ENCODE data around the gene ANKRD65.
"Not testable (repeated sequence)": the region's sequence is repeated elsewhere in the genome, so short reads cannot be mapped to it uniquely, and the experiment has no call there.

Gene ANKRD65

DNA sequence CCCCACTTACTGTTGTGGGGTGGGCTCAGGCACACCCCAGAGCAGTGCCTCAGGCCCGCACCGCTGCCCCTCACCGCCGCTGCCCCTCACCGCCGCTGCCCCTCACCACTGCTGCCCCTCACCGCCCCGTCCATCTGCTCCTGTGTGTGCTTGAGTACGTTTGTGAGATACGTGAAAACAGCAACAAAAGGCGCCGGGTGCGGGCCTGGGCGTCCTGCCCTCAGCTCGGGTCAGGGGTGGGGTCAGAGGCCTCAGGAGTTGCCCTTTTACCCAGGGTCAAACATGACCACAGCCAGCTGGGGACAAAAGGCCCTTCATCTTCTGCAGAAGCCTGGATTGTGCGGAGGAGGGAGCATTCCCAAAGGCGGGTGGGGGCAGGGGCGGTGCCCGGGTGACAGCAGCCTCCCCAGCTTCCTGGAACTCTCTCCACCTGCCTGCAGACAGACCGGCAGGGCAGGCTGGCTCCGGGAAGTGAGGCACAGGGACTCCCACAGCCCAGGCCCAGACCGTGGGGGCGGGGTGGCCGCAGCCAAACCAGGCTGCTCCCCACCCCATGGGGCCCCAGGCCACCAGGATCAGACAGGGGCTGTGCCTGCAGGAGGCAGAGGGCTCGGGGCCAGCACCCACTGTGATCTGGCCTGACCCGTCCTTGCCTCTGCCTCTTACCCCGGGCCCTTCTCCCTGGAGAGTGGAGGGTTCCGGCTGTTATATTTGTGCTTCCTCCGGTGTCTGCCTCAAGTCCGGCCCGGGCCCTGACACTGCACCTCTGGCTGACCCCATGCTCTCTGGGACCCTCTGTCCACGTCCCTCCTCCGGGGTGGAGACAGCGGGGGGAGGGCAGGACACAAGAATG lies 12.1 kb upstream of the ANKRD65 start:
- Histone ChIP-seq H3K9ac (ENCODE audit: low read length) (peak overlapping the region; percentile 18), H3K36me3 (ENCODE audit: control insufficient read depth, low read depth, low read length) (no peaks in the 10 kb centered on the region), H3K9me3 (ENCODE audit: control insufficient read depth, low read depth, low read length) (no peaks in the 10 kb centered on the region), H3K27me3 (ENCODE audit: control insufficient read depth, insufficient read depth, low read length) (peaks cover 10% of the 10 kb centered on the region), H3K4me1 (ENCODE audit: control insufficient read depth, low read depth, low read length) (peaks cover 48% of the 10 kb centered on the region), H3K27ac (ENCODE audit: low read length) (peak overlapping the region; percentile 62), H3K4me3 (ENCODE audit: low read length) (peak overlapping the region; percentile 60)

DNA sequence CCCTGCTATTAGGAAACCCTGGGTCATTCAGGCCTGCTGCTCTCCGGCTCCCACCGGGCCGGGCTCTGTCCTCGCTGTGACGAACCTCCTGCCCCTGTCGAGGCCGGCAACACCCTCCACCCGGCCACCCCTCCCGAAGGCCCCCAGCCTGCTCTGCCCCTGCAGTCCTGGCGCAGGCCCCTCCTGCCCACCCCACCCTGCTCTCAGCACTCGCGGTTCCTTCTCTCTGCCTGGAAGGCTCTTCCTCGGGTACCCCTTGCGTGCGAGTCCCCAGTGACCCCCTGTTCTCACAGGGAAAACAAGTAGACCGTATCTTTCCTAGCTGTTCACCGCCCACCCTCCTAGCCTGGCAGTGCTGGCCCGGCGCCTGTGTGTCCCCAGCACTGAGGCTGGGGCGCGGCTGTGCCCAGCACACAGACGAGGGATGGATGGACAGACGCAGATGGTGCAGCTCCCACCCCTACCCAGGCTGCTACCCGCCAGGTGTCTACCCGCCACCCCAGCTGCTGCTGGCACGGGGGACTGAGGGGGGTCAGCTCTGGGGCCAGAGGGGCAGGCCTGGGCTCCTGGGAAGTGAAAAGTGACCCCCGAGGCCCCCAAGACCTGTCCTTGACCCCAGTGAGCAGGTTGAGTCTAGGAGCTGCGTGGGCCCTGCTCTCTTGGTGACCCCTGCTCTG lies 11.3 kb upstream of the ANKRD65 start:
- H3K27ac ChIP-seq (ENCODE audit: low read length): no peak overlapping the region
- H3K27me3 ChIP-seq (ENCODE audit: control insufficient read depth, insufficient read depth, low read length): peaks cover 10% of the 10 kb centered on the region
- H3K4me1 ChIP-seq (ENCODE audit: control insufficient read depth, low read depth, low read length): peaks cover 48% of the 10 kb centered on the region
- H3K4me3 ChIP-seq (ENCODE audit: low read length): no peak overlapping the region
- H3K9me3 ChIP-seq (ENCODE audit: control insufficient read depth, low read depth, low read length): no peaks in the 10 kb centered on the region
- H3K36me3 ChIP-seq (ENCODE audit: control insufficient read depth, low read depth, low read length): no peaks in the 10 kb centered on the region
- no peak overlapping the region for H3K9ac ChIP-seq (ENCODE audit: low read length)

DNA sequence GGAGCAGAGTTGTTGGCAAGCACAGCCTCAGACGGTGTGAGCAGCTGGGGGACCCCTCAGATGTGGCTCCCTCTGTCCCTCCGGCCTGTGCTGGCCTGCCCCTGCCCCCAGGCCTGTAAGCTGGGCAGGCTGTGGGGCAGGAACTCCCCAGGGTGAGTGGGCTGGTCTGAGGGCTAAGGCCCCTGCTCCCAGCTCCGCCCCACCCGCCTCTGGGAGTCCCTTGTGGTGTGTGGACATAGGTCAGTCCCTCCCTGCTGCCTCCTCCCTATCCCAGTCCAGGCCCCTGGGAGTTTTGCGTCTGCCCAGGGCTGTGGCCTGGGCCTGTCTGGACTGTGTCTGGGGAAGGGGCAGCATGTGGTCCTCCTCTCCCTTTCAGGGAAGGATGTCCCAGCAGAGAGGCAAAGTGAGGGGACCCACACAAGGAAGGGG lies 10.8 kb upstream of the ANKRD65 start:
- Histone ChIP-seq H3K9me3 (ENCODE audit: control insufficient read depth, low read depth, low read length) (no peaks in the 10 kb centered on the region), H3K4me3 (ENCODE audit: low read length) (no peak overlapping the region), H3K4me1 (ENCODE audit: control insufficient read depth, low read depth, low read length) (peaks cover 48% of the 10 kb centered on the region), H3K36me3 (ENCODE audit: control insufficient read depth, low read depth, low read length) (no peaks in the 10 kb centered on the region), H3K27ac (ENCODE audit: low read length) (no peak overlapping the region), H3K9ac (ENCODE audit: low read length) (no peak overlapping the region), H3K27me3 (ENCODE audit: control insufficient read depth, insufficient read depth, low read length) (peaks cover 10% of the 10 kb centered on the region)

- Histone ChIP-seq H3K27me3 (ENCODE audit: control insufficient read depth, insufficient read depth, low read length) (peaks cover 3% of the 10 kb centered on the region), H3K27ac (ENCODE audit: low read length) (no peak overlapping the region), H3K36me3 (ENCODE audit: control insufficient read depth, low read depth, low read length) (no peaks in the 10 kb centered on the region), H3K4me1 (ENCODE audit: control insufficient read depth, low read depth, low read length) (peaks cover 48% of the 10 kb centered on the region), H3K9me3 (ENCODE audit: control insufficient read depth, low read depth, low read length) (no peaks in the 10 kb centered on the region), H3K4me3 (ENCODE audit: low read length) (no peak overlapping the region), H3K9ac (ENCODE audit: low read length) (no peak overlapping the region)
Measured at GRCh38 chr1:1430992-1431844, 10.1 kb upstream of the ANKRD65 start.

- H3K27me3 ChIP-seq (ENCODE audit: control insufficient read depth, insufficient read depth, low read length): no peaks in the 10 kb centered on the region
- H3K27ac ChIP-seq (ENCODE audit: low read length): no peak overlapping the region
- no peaks in the 10 kb centered on the region for H3K9me3 ChIP-seq (ENCODE audit: control insufficient read depth, low read depth, low read length)
- H3K9ac ChIP-seq (ENCODE audit: low read length): no peak overlapping the region
- H3K36me3 ChIP-seq (ENCODE audit: control insufficient read depth, low read depth, low read length): no peaks in the 10 kb centered on the region
- peaks cover 53% of the 10 kb centered on the region for H3K4me1 ChIP-seq (ENCODE audit: control insufficient read depth, low read depth, low read length)
- H3K4me3 ChIP-seq (ENCODE audit: low read length): no peak overlapping the region
Measured at GRCh38 chr1:1430114-1430982, 9.3 kb upstream of the ANKRD65 start.

GRCh38 chr1:1429671-1430073 lies 8.6 kb upstream of the ANKRD65 start:
- H3K4me3 ChIP-seq (ENCODE audit: low read length): no peak overlapping the region
- no peaks in the 10 kb centered on the region for H3K9me3 ChIP-seq (ENCODE audit: control insufficient read depth, low read depth, low read length)
- H3K27me3 ChIP-seq (ENCODE audit: control insufficient read depth, insufficient read depth, low read length): no peaks in the 10 kb centered on the region
- no peak overlapping the region for H3K27ac ChIP-seq (ENCODE audit: low read length)
- H3K9ac ChIP-seq (ENCODE audit: low read length): no peak overlapping the region
- H3K4me1 ChIP-seq (ENCODE audit: control insufficient read depth, low read depth, low read length): peaks cover 51% of the 10 kb centered on the region
- H3K36me3 ChIP-seq (ENCODE audit: control insufficient read depth, low read depth, low read length): no peaks in the 10 kb centered on the region

- peaks cover 46% of the 10 kb centered on the region for H3K4me1 ChIP-seq (ENCODE audit: control insufficient read depth, low read depth, low read length)
- not testable (repeated sequence) for H3K27me3 ChIP-seq (ENCODE audit: control insufficient read depth, insufficient read depth, low read length)
Measured at GRCh38 chr1:1428967-1429366, 7.9 kb upstream of the ANKRD65 start.

DNA sequence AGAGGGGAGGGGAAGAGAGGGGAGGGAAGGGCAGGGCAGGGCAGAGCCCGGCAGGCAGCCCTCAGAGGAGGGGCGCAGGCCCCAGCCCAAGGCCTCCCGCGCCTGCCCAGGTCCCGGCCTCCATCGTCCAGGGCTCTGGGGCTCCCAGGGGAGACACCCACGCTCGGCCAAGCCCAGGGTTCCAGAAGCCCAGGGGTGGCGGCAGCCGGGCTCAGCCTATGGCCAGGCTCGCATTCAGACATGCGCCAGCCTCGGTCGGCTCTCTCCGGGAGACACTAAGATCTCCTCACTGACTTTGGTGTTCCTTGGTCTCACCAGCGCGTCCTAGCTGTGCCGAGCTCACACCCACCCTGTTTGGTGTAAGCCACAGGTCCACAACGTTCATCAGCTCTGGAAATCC lies 7.1 kb upstream of the ANKRD65 start:
- no peaks in the 10 kb centered on the region for H3K27me3 ChIP-seq (ENCODE audit: control insufficient read depth, insufficient read depth, low read length)
- H3K9ac ChIP-seq (ENCODE audit: low read length): no peak overlapping the region
- peaks cover 38% of the 10 kb centered on the region for H3K4me1 ChIP-seq (ENCODE audit: control insufficient read depth, low read depth, low read length)
- no peaks in the 10 kb centered on the region for H3K36me3 ChIP-seq (ENCODE audit: control insufficient read depth, low read depth, low read length)
- H3K9me3 ChIP-seq (ENCODE audit: control insufficient read depth, low read depth, low read length): no peaks in the 10 kb centered on the region
- no peak overlapping the region for H3K4me3 ChIP-seq (ENCODE audit: low read length)
- H3K27ac ChIP-seq (ENCODE audit: low read length): no peak overlapping the region

More at GRCh38 chr1:1428967-1429366, 7.9 kb upstream of the ANKRD65 start:
- not testable (repeated sequence) for H3K4me3 ChIP-seq (ENCODE audit: low read length); H3K36me3 ChIP-seq (ENCODE audit: control insufficient read depth, low read depth, low read length); H3K9me3 ChIP-seq (ENCODE audit: control insufficient read depth, low read depth, low read length); H3K27ac ChIP-seq (ENCODE audit: low read length); H3K9ac ChIP-seq (ENCODE audit: low read length)

DNA sequence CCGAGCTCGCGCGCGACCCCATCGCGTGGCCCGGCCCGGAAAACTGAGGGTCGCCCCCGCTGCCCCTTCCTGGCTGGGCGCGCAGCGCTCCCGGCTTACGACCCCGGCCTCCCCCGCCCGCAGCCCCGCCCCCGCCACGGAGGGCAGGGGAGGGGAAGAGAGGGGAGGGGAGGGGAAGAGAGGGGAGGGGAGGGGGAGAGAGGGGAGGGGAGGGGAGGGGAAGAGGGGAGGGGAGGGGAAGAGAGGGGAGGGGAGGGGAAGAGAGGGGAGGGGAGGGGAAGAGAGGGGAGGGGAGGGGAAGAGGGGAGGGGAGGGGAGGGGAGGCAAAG lies 6.7 kb upstream of the ANKRD65 start:
- Histone ChIP-seq H3K9ac (ENCODE audit: low read length) (no peak overlapping the region), H3K27ac (ENCODE audit: low read length) (no peak overlapping the region), H3K4me3 (ENCODE audit: low read length) (peak overlapping the region; percentile 33)

DNA sequence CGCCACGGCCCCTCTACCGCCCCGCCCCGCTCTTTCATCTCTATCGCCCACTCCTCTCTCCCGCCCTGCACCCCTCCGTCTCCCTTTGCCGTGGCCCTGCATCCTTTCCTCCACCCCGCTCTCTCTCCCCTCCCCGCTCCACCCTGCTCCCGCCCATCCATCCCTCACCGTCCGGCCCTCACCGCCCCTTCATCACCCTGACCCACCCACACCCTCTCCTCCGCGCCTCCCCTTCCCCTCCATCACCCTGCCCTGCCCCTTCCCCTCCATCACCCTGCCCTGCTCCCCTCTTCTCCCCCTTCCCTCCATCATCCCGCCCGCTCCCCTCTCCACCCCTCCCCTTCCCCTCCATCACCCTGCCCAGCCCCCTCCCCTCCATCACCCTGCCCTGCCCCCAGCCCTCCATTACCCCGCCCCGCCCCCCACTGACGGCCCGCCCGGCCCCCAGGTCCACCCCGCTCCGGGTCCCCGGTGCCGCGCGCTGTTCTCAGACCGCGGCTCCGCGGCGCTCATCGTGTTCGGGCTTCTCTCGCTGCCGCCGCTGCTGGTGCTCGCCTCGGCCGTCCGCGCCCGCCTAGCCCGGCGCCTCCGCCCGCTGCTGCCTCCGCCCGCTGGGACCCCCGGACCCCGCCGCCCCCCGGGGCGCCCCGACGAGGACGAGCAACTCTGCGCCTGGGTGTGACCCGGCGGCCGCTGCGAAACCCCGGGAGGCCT lies 6.2 kb upstream of the ANKRD65 start:
- H3K4me3 ChIP-seq (ENCODE audit: low read length): peak overlapping the region; percentile 33
- no peaks in the 10 kb centered on the region for H3K9me3 ChIP-seq (ENCODE audit: control insufficient read depth, low read depth, low read length)
- H3K27ac ChIP-seq (ENCODE audit: low read length): no peak overlapping the region
- H3K27me3 ChIP-seq (ENCODE audit: control insufficient read depth, insufficient read depth, low read length): no peaks in the 10 kb centered on the region
- peaks cover 34% of the 10 kb centered on the region for H3K4me1 ChIP-seq (ENCODE audit: control insufficient read depth, low read depth, low read length)
- no peak overlapping the region for H3K9ac ChIP-seq (ENCODE audit: low read length)
- no peaks in the 10 kb centered on the region for H3K36me3 ChIP-seq (ENCODE audit: control insufficient read depth, low read depth, low read length)

More for the DNA sequence above, 6.7 kb upstream of the ANKRD65 start:
- no peaks in the 10 kb centered on the region for H3K9me3 ChIP-seq (ENCODE audit: control insufficient read depth, low read depth, low read length)
- H3K4me1 ChIP-seq (ENCODE audit: control insufficient read depth, low read depth, low read length): peaks cover 34% of the 10 kb centered on the region
- H3K27me3 ChIP-seq (ENCODE audit: control insufficient read depth, insufficient read depth, low read length): no peaks in the 10 kb centered on the region
- no peaks in the 10 kb centered on the region for H3K36me3 ChIP-seq (ENCODE audit: control insufficient read depth, low read depth, low read length)
